ENCODE results near the gene CACNA1H.

The CACNA1H gene

GRCh38 chr16:1220841-1221627 is 68.1 kb downstream of the CACNA1H start:
- DNase-seq (ENCODE audit: extremely low read depth, low read depth): no peak
- TF ChIP-seq, protein P1, sequence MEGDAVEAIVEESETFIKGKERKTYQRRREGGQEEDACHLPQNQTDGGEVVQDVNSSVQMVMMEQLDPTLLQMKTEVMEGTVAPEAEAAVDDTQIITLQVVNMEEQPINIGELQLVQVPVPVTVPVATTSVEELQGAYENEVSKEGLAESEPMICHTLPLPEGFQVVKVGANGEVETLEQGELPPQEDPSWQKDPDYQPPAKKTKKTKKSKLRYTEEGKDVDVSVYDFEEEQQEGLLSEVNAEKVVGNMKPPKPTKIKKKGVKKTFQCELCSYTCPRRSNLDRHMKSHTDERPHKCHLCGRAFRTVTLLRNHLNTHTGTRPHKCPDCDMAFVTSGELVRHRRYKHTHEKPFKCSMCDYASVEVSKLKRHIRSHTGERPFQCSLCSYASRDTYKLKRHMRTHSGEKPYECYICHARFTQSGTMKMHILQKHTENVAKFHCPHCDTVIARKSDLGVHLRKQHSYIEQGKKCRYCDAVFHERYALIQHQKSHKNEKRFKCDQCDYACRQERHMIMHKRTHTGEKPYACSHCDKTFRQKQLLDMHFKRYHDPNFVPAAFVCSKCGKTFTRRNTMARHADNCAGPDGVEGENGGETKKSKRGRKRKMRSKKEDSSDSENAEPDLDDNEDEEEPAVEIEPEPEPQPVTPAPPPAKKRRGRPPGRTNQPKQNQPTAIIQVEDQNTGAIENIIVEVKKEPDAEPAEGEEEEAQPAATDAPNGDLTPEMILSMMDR (IDR thresholded peaks at IDR 0.05; ENCODE audit: low read depth, low read length, missing control alignments): no peak
- no peak overlapping the region for H3K4me3 ChIP-seq (replicated peaks; ENCODE audit: low read depth, low read length)

DNA sequence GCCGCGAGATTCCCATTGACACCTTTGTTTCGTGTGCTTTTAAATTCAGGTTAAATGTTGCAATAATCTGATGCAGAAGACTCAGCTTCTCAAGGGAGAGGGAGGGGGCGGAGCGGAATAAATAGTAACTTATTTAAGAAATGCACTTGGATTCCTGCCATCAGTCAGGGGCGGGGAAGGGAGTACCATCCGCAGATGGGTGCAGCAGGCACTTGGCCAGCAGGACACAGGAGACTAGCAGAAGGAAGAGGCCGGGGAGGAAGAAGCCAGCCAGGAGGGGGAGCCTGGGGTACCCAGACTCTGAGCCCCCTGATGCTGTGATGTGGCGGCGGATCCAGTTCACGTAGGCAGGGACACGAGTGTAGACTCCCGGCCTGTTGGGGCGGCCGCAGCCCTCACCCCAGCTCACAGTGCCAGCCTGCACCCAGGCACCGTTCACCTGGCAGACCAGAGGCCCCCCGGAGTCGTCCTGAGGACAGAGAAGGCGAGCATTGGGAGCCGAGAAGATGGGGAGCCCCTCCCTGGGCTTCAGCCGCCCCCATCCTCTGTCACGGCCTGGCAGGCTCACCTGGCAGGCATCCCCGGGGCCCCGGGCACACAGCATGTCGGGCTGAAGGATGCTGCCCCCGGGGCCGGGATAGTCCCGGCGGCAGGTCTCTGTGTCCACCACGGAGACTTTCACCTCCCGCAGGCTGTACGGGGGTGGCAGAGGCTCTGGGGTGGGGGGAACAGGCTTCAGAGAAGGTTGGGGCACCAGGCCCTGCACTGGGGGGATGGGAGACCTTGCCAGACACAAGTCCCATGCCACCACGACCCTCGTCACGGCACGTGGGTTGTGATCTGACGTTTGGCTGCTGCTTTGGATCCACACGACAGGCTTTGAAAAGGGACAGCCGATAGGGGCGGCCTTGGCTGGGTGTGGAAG is 69.0 kb downstream of the CACNA1H start:
- H3K4me3 ChIP-seq (replicated peaks; ENCODE audit: low read depth, low read length): no peak overlapping the region
- TF ChIP-seq, protein P1 (IDR thresholded peaks at IDR 0.05; ENCODE audit: low read depth, low read length, missing control alignments): no peak
- no peak for DNase-seq (ENCODE audit: extremely low read depth, low read depth)

DNA sequence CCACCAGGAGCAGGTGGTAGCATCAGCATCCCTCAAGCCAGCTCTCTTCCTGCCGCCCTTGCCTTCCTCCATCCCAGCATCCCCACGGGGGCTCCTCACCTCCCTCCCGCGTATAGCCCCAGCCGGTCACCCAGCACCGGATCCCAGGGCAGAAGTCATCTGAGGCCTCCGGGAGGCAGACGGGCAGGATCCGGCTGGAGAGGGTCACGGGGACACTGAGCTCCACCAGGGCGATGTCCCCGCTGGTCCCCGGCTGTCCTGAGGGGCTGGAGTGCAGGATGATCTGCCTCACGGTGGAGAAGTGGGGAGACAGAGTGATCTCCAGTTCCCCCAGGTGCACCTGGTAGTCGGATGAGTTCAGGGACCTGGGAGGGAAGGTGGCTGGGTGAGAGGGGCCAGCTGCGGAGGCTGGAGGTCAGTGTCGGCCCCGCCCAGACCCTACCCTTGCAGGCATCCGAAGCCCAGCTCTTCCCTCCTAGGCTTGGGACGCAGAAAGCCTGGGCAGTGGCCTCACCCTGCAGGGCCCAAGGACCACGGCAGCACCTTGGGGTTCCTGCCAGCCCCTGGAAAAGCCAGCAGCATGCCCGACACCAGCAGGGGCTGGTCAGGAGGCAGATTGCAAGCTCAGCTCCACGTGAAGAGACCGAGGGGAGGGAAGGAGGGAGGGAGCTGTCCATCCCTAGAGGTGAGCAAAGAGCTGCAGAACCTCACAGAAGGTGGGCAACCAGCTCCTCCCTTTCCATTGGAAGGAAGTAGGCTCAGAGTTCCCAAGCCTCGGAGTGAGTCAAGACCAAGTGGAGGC is 69.8 kb downstream of the CACNA1H start:
- TF ChIP-seq, protein P1 (IDR thresholded peaks at IDR 0.05; ENCODE audit: low read depth, low read length, missing control alignments): no peak
- DNase-seq (ENCODE audit: extremely low read depth, low read depth): no peak
- H3K4me3 ChIP-seq (replicated peaks; ENCODE audit: low read depth, low read length): no peak overlapping the region

- TF ChIP-seq, protein P1 (IDR thresholded peaks at IDR 0.05; ENCODE audit: low read depth, low read length, missing control alignments): no peak
- DNase-seq (ENCODE audit: extremely low read depth, low read depth): no peak
- H3K4me3 ChIP-seq (replicated peaks; ENCODE audit: low read depth, low read length): no peak overlapping the region
These were observed 70.7 kb downstream of the CACNA1H start for GRCh38 chr16:1223355-1224214.

DNA sequence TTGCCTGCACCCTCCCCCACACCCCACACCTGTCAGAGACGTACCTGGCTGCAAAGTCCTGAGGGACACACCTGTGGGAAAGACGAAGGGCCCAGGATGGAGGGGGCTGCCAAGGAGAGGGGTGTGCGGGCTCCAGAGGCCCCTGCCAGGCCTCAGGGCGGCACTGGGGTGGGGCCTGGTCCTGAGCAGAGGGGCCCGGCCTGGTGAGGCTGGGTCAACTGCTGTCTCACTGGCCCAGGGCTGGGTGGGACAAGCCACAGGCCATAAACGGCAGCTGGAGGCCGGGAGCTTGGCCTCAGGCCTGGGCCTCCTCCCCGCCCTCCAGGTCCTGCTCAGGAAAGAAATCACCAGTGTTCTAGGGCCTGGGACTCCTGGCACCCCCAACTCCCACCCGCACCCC is 71.7 kb downstream of the CACNA1H start:
- DNase-seq (ENCODE audit: extremely low read depth, low read depth): no peak
- TF ChIP-seq, protein P1 (IDR thresholded peaks at IDR 0.05; ENCODE audit: low read depth, low read length, missing control alignments): no peak
- no peak overlapping the region for H3K4me3 ChIP-seq (replicated peaks; ENCODE audit: low read depth, low read length)

Measured in HFF-Myc (cell line).